Measurements from ENCODE around the gene AKAP8L.
"Not testable (repeated sequence)": the region's sequence is repeated elsewhere in the genome, so short reads cannot be mapped to it uniquely, and the experiment has no call there.

AKAP8L gene

DNA sequence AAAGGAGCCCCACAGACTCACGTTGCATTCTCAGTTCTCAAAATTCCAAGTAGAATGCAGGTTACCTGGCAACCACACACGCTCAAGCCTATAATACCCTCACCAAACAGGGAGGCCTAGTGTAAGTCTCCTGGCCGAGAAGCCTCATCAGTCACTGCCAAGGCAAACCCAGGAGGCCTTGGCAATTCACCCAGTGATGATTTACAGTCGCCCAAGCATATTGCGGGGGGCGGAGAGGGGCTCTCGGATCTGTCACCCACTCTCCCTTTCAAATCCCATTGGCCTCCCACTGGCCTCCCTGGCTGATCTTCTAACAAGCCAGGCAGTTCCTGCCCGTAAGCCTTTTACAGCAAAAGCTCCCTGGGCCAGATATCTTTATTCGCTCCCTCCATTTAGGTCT, 1.1 kb downstream of the AKAP8L start:
- DNase-seq: no peak

- DNase-seq: no peak
Measured at GRCh38 chr19:15412832-15413231, 6.0 kb downstream of the AKAP8L start.

GRCh38 chr19:15411351-15411750, 7.4 kb downstream of the AKAP8L start:
- DNase-seq: not testable (repeated sequence)

- DNase-seq: no peak
Measured at GRCh38 chr19:15404780-15405211, 14.0 kb downstream of the AKAP8L start.

DNA sequence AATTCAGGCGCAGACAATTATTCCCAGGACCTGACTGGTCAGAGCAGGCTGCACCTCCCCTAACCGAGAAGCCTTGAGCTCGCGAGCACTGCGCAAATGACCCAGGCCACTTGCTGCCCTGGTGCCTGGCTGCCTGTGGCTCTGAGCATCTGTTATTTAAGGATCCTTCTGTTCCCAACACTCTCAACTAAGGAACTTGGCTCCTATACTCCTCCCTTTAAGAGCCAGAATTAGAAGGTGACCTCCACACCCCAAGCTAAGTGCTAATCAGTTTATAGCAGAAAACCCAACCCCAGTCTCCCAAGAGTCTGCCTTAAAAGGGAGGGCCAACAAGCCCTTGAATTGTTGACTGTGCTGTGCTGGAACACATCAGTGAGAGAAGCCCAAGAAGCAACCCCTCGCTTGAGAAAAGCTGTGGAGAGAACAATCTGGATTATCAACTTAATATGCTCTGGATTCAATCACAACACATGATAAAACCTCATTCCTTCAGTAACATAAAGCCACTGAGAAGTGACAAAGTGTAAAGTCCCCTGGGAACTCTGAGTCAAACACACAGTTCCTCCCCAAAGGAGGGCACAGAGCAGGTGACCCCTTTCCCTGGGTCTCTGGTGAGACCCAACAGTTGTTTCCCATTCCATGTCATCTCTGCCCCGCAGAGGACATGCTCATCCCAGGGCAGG, 14.6 kb downstream of the AKAP8L start:
- no peak for DNase-seq

DNA sequence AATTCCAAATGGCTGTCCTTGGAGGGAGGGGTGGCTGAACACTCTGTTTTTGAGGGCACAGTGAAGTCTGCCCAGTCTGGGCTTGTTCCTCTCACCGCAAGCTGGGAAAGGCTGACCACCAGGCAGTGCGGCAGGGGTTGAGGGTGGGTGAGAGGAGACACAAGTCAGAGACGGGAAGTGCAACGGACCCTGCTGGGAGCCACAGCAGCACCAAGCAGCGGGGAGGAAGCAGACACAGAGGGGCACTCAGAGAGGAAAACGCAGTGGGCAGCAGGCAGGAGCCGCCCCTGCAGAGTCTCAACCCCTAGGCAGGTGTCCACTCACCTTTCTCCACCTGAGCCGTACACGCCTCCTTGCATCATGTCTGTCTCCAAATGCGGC, 15.6 kb downstream of the AKAP8L start:
- DNase-seq: no peak

DNA sequence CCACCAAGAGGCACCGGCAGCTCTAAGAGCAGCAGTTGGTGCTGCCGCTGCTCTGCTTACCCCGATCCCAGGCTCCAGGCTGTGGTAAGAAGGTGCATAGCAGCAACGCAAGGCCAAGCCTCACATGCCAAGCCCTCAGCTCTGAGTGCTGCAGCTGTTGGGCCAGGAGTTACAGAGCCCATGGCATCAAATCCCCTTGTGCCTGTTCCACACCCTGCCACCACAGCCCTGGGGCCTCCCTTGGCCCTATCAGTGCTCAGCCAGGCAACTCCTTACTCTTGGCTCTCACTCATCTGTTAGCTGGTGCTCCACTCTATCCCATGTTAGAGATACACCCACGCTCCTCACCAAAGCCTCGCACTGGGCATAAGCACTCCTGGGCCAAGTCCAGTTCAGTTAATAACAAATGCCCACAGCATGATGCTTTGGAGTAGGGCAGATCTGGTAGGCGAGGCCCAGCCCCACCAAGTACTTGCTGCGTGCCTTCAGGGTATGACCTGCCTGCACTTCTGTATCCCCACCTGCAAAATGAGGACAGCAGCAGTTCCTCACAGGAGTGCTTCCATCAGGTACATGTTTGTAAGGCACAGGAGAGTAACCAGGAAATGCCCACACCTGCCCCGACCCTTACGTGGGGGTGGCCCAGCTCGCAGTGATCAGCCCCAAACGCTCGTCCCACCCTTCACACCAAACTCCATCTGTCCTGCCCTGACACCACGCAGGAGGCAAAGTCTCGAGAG, 16.2 kb downstream of the AKAP8L start:
- no peak for DNase-seq

GRCh38 chr19:15401397-15401710, 17.4 kb downstream of the AKAP8L start:
- DNase-seq: no peak

- DNase-seq: no peak
Measured at GRCh38 chr19:15400521-15401396, 18.0 kb downstream of the AKAP8L start.

DNA sequence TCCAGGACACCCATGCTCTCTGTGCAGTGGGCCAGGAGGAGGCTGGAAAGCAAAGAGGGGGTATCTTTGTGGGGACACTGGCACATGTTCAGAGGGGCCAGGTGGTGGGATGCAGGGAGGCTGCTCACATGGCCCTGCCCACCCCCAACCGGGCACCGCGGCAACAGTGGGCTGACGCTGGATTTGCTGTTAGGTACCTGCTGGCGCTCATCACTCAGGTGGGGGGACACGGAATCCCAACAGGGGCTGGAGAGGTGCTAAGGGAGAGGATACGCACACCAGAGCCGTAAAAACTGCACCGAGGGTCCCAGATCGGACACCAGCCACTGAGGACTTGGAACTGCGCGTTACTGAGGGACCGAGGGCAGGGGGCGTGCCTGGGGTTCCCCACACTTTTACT, 19.2 kb downstream of the AKAP8L start:
- no peak for DNase-seq

DNA sequence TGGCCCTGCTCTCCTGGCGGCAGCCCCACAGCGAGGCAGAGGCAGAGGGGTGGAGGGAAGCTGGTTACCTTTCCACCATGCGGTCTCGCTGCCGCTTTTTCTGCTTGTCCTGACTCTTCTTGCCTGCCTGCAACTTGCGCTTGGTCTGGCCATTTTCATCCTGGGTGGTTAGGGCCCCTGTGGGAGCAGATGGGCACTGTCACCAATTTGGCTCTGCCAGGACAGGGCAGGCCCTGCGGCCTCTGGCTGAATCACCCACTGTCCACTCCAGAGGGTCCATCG, 19.6 kb downstream of the AKAP8L start:
- no peak for DNase-seq

DNA sequence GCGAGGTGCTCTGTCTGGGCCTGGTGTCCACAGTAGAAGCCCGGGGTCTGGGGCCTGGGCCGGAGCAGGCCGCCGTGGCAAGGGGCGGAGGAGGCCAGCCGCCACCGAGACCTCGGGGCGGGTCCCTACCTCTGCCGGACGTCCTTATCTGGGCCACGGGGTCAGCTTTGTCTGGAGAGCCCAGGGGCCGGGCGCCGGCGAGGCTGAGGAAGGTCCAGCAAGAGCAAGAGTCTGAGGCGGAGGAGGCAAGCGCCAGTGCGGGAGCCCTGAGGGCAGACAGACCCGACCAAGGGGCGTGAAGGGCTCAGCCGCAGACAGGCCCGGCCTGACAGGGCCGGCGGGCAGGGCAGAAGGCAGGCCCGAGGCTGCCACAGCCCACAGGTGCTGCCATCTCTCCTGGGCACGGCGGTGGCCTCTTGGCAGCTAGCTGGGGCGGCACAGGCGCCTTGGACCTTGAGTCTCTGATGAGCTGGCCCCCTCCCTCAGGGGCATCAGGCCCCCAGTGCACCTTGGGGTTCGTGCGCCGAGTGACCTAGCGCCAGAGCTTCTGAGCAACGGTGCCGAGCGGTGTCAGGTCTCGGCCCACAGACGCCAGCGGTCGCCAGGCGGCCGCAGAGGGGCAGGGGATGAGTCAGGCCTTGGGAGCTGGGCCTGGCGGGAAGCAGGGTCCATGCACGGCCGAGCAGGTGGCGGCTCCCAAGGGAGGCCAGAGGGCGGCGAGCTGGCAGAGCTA, 20.1 kb downstream of the AKAP8L start:
- no peak for DNase-seq

DNA sequence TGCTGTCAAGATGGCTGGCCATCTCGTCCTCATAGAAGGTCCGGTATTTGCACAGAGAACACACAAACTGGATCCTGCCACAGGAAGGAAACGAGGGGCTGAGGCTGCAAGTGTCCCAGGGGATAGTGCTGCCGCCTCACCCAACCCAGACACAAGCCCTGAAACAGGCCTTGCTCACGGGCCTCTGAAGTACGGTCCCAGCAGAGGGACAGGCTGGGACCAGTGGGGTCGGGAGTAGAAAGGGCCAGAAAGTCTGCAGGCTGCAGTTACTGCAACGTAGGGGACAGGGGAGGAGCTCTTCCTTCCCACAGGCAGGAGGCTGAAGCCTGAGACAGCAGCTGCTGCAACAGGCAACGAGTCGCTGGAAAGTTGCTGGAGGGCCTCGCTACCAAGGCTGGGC, 21.0 kb downstream of the AKAP8L start:
- DNase-seq: no peak

DNA sequence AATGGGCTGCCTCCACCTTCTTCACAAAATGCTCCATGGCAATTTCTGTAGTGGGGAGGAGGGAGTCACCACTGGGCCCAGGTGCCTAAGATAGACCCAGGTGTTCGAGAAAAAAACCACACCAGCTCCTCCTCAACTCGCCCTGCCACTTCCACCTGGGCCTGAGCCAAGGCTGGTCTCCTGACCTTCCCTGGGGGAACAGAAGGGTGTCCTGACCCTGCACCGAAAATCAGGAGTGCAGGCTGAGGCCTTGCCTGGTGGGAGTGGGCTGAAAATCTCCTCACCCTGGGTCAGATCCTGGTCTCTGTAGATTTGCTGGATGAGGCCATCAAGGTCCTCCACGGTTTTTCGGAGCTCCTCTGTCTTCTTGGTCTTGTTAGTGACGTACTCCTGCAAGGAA, 21.6 kb downstream of the AKAP8L start:
- DNase-seq: no peak

- DNase-seq: no peak
Measured at GRCh38 chr19:15396436-15396835, 22.4 kb downstream of the AKAP8L start.

DNA sequence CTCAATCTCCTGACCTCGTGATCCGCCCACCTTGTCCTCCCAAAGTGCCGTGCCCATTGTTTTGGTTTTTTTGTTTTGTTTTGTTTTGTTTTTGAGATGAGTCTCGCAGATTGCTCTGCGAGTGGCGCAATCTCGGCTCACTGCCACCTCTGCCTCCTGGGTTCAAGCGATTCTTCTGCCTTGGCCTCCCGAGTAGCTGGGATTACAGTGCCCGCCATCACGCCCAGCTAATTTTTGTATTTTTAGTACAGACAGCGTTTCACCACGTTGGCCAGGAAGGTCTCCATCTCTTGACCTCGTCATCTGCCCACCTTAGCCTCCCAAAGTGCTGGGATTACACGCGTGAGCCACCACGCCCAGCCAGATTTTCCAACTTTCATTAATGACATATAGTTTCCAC, 23.5 kb downstream of the AKAP8L start:
- DNase-seq: not testable (repeated sequence)

DNA sequence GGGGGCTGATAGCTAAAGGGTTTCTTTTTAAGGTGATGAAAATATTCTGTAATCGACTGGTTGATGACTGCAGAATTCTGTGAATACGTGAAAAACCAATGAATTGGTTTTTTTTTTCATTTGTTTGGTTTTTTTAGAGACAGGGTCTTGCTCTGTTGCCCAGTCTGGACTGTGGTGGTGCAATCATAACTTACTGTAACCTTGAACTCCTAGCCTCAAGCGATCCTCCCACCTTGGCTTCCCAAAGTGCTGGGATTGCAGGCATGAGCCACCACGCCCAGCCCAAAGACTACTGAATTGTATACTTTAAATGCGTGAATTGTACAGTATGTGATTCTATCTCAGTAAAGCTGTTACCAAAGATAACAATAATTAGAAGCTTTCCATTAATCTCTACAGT, 24.4 kb downstream of the AKAP8L start:
- no peak for DNase-seq

- DNase-seq: no peak
Measured at GRCh38 chr19:15393963-15394362, 24.8 kb downstream of the AKAP8L start.

DNA sequence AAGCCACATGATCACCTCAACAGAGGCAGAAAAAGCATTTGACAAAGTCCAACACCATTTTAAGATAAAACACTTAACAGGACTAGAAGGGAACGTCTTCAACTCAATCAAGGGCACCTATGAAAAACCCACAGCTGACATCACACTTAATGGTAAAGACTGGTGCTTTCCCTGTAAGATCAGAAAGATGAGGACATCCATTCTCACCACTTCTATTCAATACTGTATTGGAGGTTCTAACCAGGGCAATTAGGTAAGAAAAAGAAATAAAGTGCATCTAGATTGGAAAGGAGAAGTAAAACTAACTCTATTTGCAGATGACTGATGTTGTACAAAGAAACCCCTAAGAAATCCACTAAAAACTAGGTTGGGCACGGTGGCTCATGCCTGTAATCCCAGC, 28.0 kb downstream of the AKAP8L start:
- DNase-seq: no peak

DNA sequence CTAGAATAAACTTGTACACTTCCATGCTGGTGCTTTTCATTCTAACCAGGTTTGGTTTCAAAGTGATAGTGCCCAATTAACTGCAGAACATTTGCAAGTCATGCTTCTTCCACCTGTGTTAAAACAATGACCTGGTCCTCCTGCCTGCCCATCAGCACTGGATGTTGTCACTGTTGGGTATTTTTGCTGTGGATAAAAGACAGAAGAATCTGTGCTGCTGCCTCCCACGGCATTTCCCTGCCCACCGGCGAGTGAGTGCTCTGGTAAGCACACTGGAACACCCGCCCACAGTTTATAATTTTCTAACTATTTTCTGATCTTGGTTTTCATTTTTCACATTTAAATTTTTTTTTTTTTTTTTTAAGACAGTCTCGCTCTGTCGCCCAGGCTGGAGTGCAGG, 36.9 kb downstream of the AKAP8L start:
- no peak for DNase-seq

- DNase-seq: no peak
Measured at GRCh38 chr19:15381429-15381828, 37.4 kb downstream of the AKAP8L start.

DNA sequence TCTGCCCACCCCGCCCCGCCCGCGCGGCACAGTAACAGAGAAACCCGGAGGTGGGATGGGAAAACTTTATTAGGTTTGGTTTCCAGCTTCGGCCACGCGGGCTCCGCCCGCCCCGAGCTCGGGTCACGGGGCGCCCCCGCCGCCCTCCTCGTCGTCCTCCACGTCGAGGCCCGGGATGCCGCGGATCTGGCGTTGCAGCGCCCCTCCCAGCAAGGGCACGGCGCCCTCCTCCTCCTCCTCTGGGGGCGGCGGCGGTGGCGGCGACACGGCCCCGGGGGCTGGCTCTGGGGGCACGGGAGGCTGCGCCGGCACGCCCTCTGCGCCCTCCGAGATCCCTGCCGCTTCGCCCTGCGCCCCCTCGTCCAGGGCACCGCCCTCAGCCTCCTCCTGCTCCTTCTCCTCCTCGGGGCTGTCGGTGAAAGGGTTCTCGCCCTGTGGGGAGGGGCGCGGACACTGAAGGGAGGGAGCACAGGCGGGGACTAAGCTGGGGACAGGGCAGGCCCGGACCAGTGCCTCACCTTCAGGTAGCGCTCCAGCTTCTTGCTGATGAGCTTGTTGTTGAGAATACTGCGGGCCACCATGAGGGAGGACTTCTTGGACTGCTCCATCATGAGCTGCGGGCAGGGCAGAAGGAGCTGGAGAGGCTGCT, 38.7 kb downstream of the AKAP8L start:
- no peak for DNase-seq

Measured in inflammatory macrophage treated with lipopolysaccharide for 4 hours (primary cell).